ENCODE results near the gene UBLCP1. TPM values are rescaled to one million over a fixed set of nuclear protein-coding genes. Genes with fewer than 3 reads are reported as not detected.

The UBLCP1 gene
- polyA plus RNA-seq, 2 of the 4 experiments (the other 2 are of a cell fraction): 36.5 to 64.8 TPM

DNA sequence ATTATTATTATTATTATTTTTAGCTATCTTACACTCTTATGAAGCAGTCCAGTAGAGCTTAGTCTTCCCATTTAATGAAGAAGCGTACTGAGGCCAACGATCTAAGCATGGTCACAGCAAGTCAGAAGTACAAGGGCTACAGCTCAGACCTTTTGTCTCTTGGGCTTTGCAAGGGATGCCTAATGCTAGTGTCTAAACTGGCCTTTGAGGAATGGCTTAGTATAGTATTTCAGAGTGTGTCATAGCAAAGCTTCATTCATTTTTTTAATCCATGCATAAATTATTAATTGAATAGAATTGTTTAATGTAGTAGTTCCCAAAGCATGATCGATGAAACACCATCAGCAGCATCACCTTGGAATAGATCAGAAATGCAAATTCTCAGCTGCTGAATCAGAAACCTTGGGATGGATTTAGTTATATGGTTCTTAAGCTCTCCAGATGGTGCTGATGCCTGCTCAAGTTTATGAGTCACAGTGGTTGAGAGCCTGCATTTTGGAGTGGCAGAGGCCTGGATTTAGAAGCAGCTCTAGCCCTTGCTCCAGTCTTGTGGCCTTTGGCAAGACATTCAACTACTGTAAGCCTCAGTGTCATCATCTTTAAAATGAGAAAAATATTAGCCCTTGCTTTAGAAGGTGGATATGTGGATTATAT, 61.1 kb downstream of the UBLCP1 start:
- H3K4me1 ChIP-seq: no peaks in the 10 kb centered on the region
- FAIRE-seq (no peak), ATAC-seq (0 out of 6 replicates have a peak, but pooled peaks have one; percentile 30 to 51), DNase-seq (ENCODE audit: low read depth in 1 of 2, low spot score in 1 of 2) (no peak)
- ChIA-PET POLR2A (no interaction called here), CTCF (interaction anchor here (0.6 to 3.7 kb wide), 11 partner anchors 8 to 663 kb away, joined by 3 to 20 read pairs (median 4); no protein-coding TSS in a partner anchor)
- no peak overlapping the region for H3K4me2 ChIP-seq
- no peak overlapping the region for H3K4me3 ChIP-seq
- H3K27ac ChIP-seq: no peak overlapping the region
- no peaks in the 10 kb centered on the region for H3K9me3 ChIP-seq
- no peak for TF ChIP-seq NR3C1 (IDR thresholded peaks at IDR 0.05)
- no peak for TF ChIP-seq RFX5 (IDR thresholded peaks at IDR 0.05)
- no peak for TF ChIP-seq HOXB13 (CRISPR knock-in tag; IDR thresholded peaks at IDR 0.05; ENCODE audit: low read depth)
- no peak for TF ChIP-seq EHMT2 (IDR thresholded peaks at IDR 0.05; ENCODE audit: low read depth)
- TF ChIP-seq, protein P1, sequence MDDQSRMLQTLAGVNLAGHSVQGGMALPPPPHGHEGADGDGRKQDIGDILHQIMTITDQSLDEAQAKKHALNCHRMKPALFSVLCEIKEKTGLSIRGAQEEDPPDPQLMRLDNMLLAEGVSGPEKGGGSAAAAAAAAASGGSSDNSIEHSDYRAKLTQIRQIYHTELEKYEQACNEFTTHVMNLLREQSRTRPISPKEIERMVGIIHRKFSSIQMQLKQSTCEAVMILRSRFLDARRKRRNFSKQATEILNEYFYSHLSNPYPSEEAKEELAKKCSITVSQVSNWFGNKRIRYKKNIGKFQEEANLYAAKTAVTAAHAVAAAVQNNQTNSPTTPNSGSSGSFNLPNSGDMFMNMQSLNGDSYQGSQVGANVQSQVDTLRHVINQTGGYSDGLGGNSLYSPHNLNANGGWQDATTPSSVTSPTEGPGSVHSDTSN (IDR thresholded peaks at IDR 0.05): no peak
- TF ChIP-seq TP53 (CRISPR knock-in tag; IDR thresholded peaks at IDR 0.05): no peak
- no peak for TF ChIP-seq GATA3 (IDR thresholded peaks at IDR 0.05; ENCODE audit: borderline replicate concordance)
- no peak for TF ChIP-seq SREBF2 (IDR thresholded peaks at IDR 0.05)
- no peak for TF ChIP-seq CBX8 (IDR thresholded peaks at IDR 0.05)
- no peak for TF ChIP-seq EP300 (IDR thresholded peaks at IDR 0.05)
- TF ChIP-seq TFCP2L1 (CRISPR knock-in tag; IDR thresholded peaks at IDR 0.05): no peak
- TF ChIP-seq, protein P2, sequence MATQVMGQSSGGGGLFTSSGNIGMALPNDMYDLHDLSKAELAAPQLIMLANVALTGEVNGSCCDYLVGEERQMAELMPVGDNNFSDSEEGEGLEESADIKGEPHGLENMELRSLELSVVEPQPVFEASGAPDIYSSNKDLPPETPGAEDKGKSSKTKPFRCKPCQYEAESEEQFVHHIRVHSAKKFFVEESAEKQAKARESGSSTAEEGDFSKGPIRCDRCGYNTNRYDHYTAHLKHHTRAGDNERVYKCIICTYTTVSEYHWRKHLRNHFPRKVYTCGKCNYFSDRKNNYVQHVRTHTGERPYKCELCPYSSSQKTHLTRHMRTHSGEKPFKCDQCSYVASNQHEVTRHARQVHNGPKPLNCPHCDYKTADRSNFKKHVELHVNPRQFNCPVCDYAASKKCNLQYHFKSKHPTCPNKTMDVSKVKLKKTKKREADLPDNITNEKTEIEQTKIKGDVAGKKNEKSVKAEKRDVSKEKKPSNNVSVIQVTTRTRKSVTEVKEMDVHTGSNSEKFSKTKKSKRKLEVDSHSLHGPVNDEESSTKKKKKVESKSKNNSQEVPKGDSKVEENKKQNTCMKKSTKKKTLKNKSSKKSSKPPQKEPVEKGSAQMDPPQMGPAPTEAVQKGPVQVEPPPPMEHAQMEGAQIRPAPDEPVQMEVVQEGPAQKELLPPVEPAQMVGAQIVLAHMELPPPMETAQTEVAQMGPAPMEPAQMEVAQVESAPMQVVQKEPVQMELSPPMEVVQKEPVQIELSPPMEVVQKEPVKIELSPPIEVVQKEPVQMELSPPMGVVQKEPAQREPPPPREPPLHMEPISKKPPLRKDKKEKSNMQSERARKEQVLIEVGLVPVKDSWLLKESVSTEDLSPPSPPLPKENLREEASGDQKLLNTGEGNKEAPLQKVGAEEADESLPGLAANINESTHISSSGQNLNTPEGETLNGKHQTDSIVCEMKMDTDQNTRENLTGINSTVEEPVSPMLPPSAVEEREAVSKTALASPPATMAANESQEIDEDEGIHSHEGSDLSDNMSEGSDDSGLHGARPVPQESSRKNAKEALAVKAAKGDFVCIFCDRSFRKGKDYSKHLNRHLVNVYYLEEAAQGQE (IDR thresholded peaks at IDR 0.05): no peak
- TF ChIP-seq, protein P3, sequence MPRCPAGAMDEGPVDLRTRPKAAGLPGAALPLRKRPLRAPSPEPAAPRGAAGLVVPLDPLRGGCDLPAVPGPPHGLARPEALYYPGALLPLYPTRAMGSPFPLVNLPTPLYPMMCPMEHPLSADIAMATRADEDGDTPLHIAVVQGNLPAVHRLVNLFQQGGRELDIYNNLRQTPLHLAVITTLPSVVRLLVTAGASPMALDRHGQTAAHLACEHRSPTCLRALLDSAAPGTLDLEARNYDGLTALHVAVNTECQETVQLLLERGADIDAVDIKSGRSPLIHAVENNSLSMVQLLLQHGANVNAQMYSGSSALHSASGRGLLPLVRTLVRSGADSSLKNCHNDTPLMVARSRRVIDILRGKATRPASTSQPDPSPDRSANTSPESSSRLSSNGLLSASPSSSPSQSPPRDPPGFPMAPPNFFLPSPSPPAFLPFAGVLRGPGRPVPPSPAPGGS (IDR thresholded peaks at IDR 0.05): no peak
- TF ChIP-seq, protein P4, sequence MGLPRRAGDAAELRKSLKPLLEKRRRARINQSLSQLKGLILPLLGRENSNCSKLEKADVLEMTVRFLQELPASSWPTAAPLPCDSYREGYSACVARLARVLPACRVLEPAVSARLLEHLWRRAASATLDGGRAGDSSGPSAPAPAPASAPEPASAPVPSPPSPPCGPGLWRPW (IDR thresholded peaks at IDR 0.05): no peak
- TF ChIP-seq SMC3 (IDR thresholded peaks at IDR 0.05): no peak
- no peak for TF ChIP-seq HEYL (CRISPR knock-in tag; IDR thresholded peaks at IDR 0.05)
- TF ChIP-seq, protein P5, sequence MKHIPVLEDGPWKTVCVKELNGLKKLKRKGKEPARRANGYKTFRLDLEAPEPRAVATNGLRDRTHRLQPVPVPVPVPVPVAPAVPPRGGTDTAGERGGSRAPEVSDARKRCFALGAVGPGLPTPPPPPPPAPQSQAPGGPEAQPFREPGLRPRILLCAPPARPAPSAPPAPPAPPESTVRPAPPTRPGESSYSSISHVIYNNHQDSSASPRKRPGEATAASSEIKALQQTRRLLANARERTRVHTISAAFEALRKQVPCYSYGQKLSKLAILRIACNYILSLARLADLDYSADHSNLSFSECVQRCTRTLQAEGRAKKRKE (CRISPR knock-in tag; IDR thresholded peaks at IDR 0.05; ENCODE audit: low read depth): no peak
- no peak for TF ChIP-seq POLR2AphosphoS2 (conservative IDR thresholded peaks at IDR 0.05; ENCODE audit: low read length)
- TF ChIP-seq CHD4 (IDR thresholded peaks at IDR 0.05; ENCODE audit: borderline replicate concordance): no peak
- no peak for TF ChIP-seq ESRRA (IDR thresholded peaks at IDR 0.05; ENCODE audit: borderline replicate concordance, low read length)
- WGBS (ENCODE audit: missing lambda C conversion rate): 82% methylated on average over 3 of the region's 3 CpGs

DNA sequence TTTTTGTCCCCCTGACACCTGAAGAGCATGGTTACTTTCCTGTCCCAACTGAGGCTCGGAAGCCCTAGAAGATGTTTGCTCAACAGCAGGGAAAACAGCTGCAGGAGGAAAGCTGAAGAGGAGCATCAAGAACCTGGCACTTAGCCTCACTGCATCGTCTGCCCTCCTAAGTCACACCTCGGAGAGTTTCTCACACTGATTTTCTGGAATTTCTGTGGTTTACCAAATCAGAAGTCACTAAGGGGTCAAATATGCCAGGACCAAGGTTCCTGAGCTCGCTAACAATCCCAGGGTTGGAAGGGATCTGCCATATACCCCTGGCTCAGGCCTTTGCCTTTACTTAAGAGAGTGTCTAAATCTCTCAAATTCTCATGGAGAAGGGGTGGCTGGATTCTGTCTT, 61.9 kb downstream of the UBLCP1 start:
- ChIA-PET CTCF (interaction anchor here (0.5 to 3.7 kb wide), 8 partner anchors 8 to 178 kb away, joined by 3 to 20 read pairs (median 4); no protein-coding TSS in a partner anchor), POLR2A (no interaction called here)
- H3K4me1 ChIP-seq: 0 out of 3 replicates have a peak, but pooled peaks cover 1% of the 10 kb centered on the region
- DNase-seq (ENCODE audit: low read depth in 1 of 2, low spot score in 1 of 2) (no peak), FAIRE-seq (no peak), ATAC-seq (no peak)
- H3K4me2 ChIP-seq: no peak overlapping the region
- WGBS (ENCODE audit: missing lambda C conversion rate): 67% methylated on average over 4 of the region's 4 CpGs
- no peaks in the 10 kb centered on the region for H3K9me3 ChIP-seq
- H3K27ac ChIP-seq: no peak overlapping the region
- no peak overlapping the region for H3K4me3 ChIP-seq
- TF ChIP-seq PHF8 (IDR thresholded peaks at IDR 0.05; ENCODE audit: borderline replicate concordance, low read depth) (no peak), CEBPB (IDR thresholded peaks at IDR 0.05) (no peak), CHD4 (IDR thresholded peaks at IDR 0.05; ENCODE audit: borderline replicate concordance) (no peak), HOXA7 (CRISPR knock-in tag; IDR thresholded peaks at IDR 0.05) (no peak), HDAC2 (IDR thresholded peaks at IDR 0.05) (no peak), FOXS1 (CRISPR knock-in tag; IDR thresholded peaks at IDR 0.05) (no peak), ZNF302 (CRISPR knock-in tag; IDR thresholded peaks at IDR 0.05) (no peak), HOXB5 (CRISPR knock-in tag; IDR thresholded peaks at IDR 0.05) (no peak), HOXB13 (CRISPR knock-in tag; IDR thresholded peaks at IDR 0.05; ENCODE audit: low read depth) (no peak)
- TF ChIP-seq, protein P5 (CRISPR knock-in tag; IDR thresholded peaks at IDR 0.05; ENCODE audit: low read depth): no peak
- TF ChIP-seq, protein P6, sequence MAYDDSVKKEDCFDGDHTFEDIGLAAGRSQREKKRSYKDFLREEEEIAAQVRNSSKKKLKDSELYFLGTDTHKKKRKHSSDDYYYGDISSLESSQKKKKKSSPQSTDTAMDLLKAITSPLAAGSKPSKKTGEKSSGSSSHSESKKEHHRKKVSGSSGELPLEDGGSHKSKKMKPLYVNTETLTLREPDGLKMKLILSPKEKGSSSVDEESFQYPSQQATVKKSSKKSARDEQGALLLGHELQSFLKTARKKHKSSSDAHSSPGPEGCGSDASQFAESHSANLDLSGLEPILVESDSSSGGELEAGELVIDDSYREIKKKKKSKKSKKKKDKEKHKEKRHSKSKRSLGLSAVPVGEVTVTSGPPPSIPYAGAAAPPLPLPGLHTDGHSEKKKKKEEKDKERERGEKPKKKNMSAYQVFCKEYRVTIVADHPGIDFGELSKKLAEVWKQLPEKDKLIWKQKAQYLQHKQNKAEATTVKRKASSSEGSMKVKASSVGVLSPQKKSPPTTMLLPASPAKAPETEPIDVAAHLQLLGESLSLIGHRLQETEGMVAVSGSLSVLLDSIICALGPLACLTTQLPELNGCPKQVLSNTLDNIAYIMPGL (CRISPR knock-in tag; IDR thresholded peaks at IDR 0.05; ENCODE audit: borderline replicate concordance): no peak
